WTC11 (cell line): ENCODE measurements around the gene CREG2. TPM values are rescaled to one million over a fixed set of nuclear protein-coding genes. Genes with fewer than 3 reads are reported as not detected.

Experiments used
- ATAC-seq: fragments of 200-7000 bp; cut with Tn5 transposase; 2 replicates; pipeline ENCODE4 v1.10.0; 2021; ENCODE audit warnings: mild to moderate bottlenecking, moderate library complexity
- CTCF ChIA-PET: fragments of 300-600 bp; sonication (Branson Sonifier 250); formaldehyde crosslinking; loops from one replicate; lab custom pipeline; 2021; ENCODE audit warnings: antibody characterized with exemption; lab: Charles Lee
- POLR2A ChIA-PET: fragments of 350-600 bp; sonication (Branson Sonifier 250); formaldehyde crosslinking; loops from one replicate; lab custom pipeline; 2021; ENCODE audit warnings: antibody characterized with exemption; lab: Charles Lee
- DNase-seq: peaks from one replicate; pipeline ENCODE4 v3.0.0; 2021; ENCODE audit warnings: low spot score
- H3K27ac Mint-ChIP-seq: 2 replicates; pipeline ENCODE4 v1.8.0; 2021; ENCODE audit warnings: mixed read lengths
- H3K27me3 Mint-ChIP-seq: 2 replicates; pipeline ENCODE4 v1.8.0; 2021; ENCODE audit warnings: low read depth, mild to moderate bottlenecking, moderate library complexity, mixed read lengths
- H3K36me3 Mint-ChIP-seq: 2 replicates; pipeline ENCODE4 v1.8.0; 2021; ENCODE audit warnings: mixed read lengths
- H3K4me1 Mint-ChIP-seq: 2 replicates; pipeline ENCODE4 v1.8.0; 2022; ENCODE audit warnings: mixed read lengths
- H3K4me3 Mint-ChIP-seq: 2 replicates; pipeline ENCODE4 v1.8.0; 2021; ENCODE audit warnings: mild to moderate bottlenecking, moderate library complexity, mixed read lengths
- H3K9me3 Mint-ChIP-seq: 2 replicates; pipeline ENCODE4 v1.8.0; 2021; ENCODE audit warnings: mixed read lengths
- CREB1 ChIP-seq: sonication (generic); formaldehyde crosslinking; IDR thresholded peaks from 2 replicates; pipeline ENCODE4 v1.8.0; 2023; ENCODE audit warnings: mild to moderate bottlenecking, missing genetic modification reagents
- FOXP1 ChIP-seq: sonication (generic); formaldehyde crosslinking; IDR thresholded peaks from 2 replicates; pipeline ENCODE4 v1.8.0; 2022; ENCODE audit warnings: missing genetic modification reagents, mild to moderate bottlenecking, moderate library complexity, borderline replicate concordance
- GABPB1 ChIP-seq: sonication (generic); formaldehyde crosslinking; IDR thresholded peaks from 2 replicates; pipeline ENCODE4 v1.8.1; 2023; ENCODE audit warnings: mild to moderate bottlenecking, missing genetic modification reagents
- MYBL2 ChIP-seq: sonication (generic); formaldehyde crosslinking; IDR thresholded peaks from 2 replicates; pipeline ENCODE4 v1.8.1; 2023; ENCODE audit warnings: mild to moderate bottlenecking, moderate library complexity, missing genetic modification reagents
- NR1H2 ChIP-seq: sonication (generic); formaldehyde crosslinking; IDR thresholded peaks from 2 replicates; pipeline ENCODE4 v1.9.0; 2021; ENCODE audit warnings: mild to moderate bottlenecking, moderate library complexity, missing genetic modification reagents
- SMAD3 ChIP-seq: sonication (generic); formaldehyde crosslinking; IDR thresholded peaks from 2 replicates; pipeline ENCODE4 v1.8.0; 2022; ENCODE audit warnings: missing genetic modification reagents, mild to moderate bottlenecking, borderline replicate concordance
- SMAD4 ChIP-seq: sonication (generic); formaldehyde crosslinking; IDR thresholded peaks from 2 replicates; pipeline ENCODE4 v1.8.0; 2022; ENCODE audit warnings: mild to moderate bottlenecking, missing genetic modification reagents
- ZBTB21 ChIP-seq: sonication (generic); formaldehyde crosslinking; IDR thresholded peaks from 2 replicates; pipeline ENCODE4 v1.8.1; 2023; ENCODE audit warnings: mild to moderate bottlenecking, missing genetic modification reagents, borderline replicate concordance
- ZNF138 ChIP-seq: sonication (generic); formaldehyde crosslinking; conservative IDR thresholded peaks from 2 replicates; pipeline ENCODE4 v1.8.1; 2022; ENCODE audit warnings: mild to moderate bottlenecking, moderate library complexity, missing genetic modification reagents
- ZNF219 ChIP-seq: sonication (generic); formaldehyde crosslinking; IDR thresholded peaks from 2 replicates; pipeline ENCODE4 v1.8.0; 2023; ENCODE audit warnings: missing genetic modification reagents, mild to moderate bottlenecking, borderline replicate concordance
- ZNF671 ChIP-seq: fragments of 250-450 bp; sonication (Bioruptor Pico); IDR thresholded peaks from 2 replicates; pipeline ENCODE4 v1.8.0; 2021; ENCODE audit warnings: mild to moderate bottlenecking
- total RNA-seq: library from RNA; stranded (reverse); gene quantifications from 3 replicates; pipeline ENCODE4 v1.2.3, GENCODE V29; 2021
- TF ChIP-seq, protein P1 (sequence below): sonication (generic); formaldehyde crosslinking; IDR thresholded peaks from 2 replicates; pipeline ENCODE4 v1.8.0; 2023; ENCODE audit warnings: mild to moderate bottlenecking, missing genetic modification reagents
- TF ChIP-seq, protein P2 (sequence below): sonication (generic); formaldehyde crosslinking; IDR thresholded peaks from 2 replicates; pipeline ENCODE4 v1.8.1; 2022; ENCODE audit warnings: mild to moderate bottlenecking, missing genetic modification reagents, moderate library complexity, borderline replicate concordance
- TF ChIP-seq, protein P3 (sequence below): sonication (generic); formaldehyde crosslinking; IDR thresholded peaks from 2 replicates; pipeline ENCODE4 v1.8.0; 2023; ENCODE audit warnings: missing genetic modification reagents, mild to moderate bottlenecking, borderline replicate concordance
- TF ChIP-seq, protein P4 (sequence below): sonication (generic); formaldehyde crosslinking; IDR thresholded peaks from 2 replicates; pipeline ENCODE4 v1.8.1; 2023; ENCODE audit warnings: mild to moderate bottlenecking, missing genetic modification reagents, moderate library complexity
- TF ChIP-seq, protein P5 (sequence below): sonication (generic); formaldehyde crosslinking; conservative IDR thresholded peaks from 2 replicates; pipeline ENCODE4 v1.8.1; 2022; ENCODE audit warnings: mild to moderate bottlenecking, missing genetic modification reagents
- TF ChIP-seq, protein P6 (sequence below): sonication (generic); formaldehyde crosslinking; IDR thresholded peaks from 2 replicates; pipeline ENCODE4 v1.8.1; 2022; ENCODE audit warnings: low read depth, mild to moderate bottlenecking, moderate library complexity, missing genetic modification reagents, borderline replicate concordance
- TF ChIP-seq, protein P7 (sequence below): fragments of 250-450 bp; sonication (Bioruptor Pico); IDR thresholded peaks from 2 replicates; pipeline ENCODE4 v1.9.0; 2021; ENCODE audit warnings: moderate library complexity, mild to moderate bottlenecking, inconsistent platforms, borderline replicate concordance
- TF ChIP-seq, protein P8 (sequence below): sonication (generic); formaldehyde crosslinking; IDR thresholded peaks from 2 replicates; pipeline ENCODE4 v1.8.1; 2023; ENCODE audit warnings: mild to moderate bottlenecking, missing genetic modification reagents
- TF ChIP-seq, protein P9 (sequence below): sonication (generic); formaldehyde crosslinking; IDR thresholded peaks from 2 replicates; pipeline ENCODE4 v1.8.0; 2022; ENCODE audit warnings: mild to moderate bottlenecking, missing genetic modification reagents

Gene CREG2
- total RNA-seq, 1 experiment from 2014 or later = 1.6 TPM

DNA sequence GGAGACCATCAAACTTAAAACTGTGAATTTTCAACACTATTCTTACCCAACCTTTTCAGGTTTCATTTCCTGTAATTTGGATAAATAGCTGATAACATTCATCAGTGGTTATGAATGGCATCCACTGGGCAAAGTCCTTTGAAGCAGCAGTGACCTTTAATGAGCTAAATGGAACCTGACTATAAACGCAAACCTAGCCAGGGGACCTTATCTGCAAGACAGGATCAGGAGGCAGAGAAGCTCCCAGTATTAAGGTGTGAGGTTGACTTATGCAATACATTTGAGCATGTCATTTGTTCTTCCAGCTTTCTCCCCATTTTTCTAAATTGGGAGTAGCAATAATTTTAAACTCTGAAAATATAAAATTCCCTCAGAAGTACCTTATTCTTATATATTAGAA is 38.4 kb downstream of the CREG2 start (continued):
- TF ChIP-seq, protein P1, sequence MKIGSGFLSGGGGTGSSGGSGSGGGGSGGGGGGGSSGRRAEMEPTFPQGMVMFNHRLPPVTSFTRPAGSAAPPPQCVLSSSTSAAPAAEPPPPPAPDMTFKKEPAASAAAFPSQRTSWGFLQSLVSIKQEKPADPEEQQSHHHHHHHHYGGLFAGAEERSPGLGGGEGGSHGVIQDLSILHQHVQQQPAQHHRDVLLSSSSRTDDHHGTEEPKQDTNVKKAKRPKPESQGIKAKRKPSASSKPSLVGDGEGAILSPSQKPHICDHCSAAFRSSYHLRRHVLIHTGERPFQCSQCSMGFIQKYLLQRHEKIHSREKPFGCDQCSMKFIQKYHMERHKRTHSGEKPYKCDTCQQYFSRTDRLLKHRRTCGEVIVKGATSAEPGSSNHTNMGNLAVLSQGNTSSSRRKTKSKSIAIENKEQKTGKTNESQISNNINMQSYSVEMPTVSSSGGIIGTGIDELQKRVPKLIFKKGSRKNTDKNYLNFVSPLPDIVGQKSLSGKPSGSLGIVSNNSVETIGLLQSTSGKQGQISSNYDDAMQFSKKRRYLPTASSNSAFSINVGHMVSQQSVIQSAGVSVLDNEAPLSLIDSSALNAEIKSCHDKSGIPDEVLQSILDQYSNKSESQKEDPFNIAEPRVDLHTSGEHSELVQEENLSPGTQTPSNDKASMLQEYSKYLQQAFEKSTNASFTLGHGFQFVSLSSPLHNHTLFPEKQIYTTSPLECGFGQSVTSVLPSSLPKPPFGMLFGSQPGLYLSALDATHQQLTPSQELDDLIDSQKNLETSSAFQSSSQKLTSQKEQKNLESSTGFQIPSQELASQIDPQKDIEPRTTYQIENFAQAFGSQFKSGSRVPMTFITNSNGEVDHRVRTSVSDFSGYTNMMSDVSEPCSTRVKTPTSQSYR (CRISPR knock-in tag) = no peak
- TF ChIP-seq, protein P2, sequence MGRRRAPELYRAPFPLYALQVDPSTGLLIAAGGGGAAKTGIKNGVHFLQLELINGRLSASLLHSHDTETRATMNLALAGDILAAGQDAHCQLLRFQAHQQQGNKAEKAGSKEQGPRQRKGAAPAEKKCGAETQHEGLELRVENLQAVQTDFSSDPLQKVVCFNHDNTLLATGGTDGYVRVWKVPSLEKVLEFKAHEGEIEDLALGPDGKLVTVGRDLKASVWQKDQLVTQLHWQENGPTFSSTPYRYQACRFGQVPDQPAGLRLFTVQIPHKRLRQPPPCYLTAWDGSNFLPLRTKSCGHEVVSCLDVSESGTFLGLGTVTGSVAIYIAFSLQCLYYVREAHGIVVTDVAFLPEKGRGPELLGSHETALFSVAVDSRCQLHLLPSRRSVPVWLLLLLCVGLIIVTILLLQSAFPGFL = no peak
- TF ChIP-seq, protein P3, sequence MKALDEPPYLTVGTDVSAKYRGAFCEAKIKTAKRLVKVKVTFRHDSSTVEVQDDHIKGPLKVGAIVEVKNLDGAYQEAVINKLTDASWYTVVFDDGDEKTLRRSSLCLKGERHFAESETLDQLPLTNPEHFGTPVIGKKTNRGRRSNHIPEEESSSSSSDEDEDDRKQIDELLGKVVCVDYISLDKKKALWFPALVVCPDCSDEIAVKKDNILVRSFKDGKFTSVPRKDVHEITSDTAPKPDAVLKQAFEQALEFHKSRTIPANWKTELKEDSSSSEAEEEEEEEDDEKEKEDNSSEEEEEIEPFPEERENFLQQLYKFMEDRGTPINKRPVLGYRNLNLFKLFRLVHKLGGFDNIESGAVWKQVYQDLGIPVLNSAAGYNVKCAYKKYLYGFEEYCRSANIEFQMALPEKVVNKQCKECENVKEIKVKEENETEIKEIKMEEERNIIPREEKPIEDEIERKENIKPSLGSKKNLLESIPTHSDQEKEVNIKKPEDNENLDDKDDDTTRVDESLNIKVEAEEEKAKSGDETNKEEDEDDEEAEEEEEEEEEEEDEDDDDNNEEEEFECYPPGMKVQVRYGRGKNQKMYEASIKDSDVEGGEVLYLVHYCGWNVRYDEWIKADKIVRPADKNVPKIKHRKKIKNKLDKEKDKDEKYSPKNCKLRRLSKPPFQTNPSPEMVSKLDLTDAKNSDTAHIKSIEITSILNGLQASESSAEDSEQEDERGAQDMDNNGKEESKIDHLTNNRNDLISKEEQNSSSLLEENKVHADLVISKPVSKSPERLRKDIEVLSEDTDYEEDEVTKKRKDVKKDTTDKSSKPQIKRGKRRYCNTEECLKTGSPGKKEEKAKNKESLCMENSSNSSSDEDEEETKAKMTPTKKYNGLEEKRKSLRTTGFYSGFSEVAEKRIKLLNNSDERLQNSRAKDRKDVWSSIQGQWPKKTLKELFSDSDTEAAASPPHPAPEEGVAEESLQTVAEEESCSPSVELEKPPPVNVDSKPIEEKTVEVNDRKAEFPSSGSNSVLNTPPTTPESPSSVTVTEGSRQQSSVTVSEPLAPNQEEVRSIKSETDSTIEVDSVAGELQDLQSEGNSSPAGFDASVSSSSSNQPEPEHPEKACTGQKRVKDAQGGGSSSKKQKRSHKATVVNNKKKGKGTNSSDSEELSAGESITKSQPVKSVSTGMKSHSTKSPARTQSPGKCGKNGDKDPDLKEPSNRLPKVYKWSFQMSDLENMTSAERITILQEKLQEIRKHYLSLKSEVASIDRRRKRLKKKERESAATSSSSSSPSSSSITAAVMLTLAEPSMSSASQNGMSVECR (CRISPR knock-in tag) = no peak
- TF ChIP-seq MYBL2 = no peak

DNA sequence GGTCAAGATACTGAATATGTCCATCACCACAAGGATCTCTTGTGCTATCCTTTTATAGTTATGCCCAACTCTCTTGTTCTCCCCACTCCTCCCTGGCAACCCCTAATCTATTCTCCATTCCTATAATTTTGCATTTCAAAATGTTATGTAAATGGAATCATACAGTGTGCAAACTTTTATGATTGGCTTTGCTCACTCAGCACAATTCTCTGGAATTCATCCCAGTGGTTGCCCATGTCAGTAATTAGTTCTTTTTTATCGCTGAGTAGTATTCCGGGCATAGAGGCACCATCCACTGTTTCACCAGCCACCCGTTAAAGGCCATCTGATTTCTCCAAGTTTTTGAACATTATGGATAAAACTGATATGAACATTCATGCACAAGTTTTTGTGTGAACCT is 40.4 kb downstream of the CREG2 start:
- Mint-ChIP-seq H3K9me3 (peaks cover 2% of the 10 kb centered on the region), H3K36me3 (peaks cover 2% of the 10 kb centered on the region; the same call in 1 of the 2 replicates), H3K27ac (no peak overlapping the region), H3K4me3 (no peak overlapping the region), H3K27me3 (peaks cover under 1% of the 10 kb centered on the region; the same call in 1 of the 2 replicates), H3K4me1 (peaks cover 18% of the 10 kb centered on the region)
- TF ChIP-seq SMAD3 (CRISPR knock-in tag) (no peak), ZNF138 (no peak), GABPB1 (CRISPR knock-in tag) (no peak), ZNF219 (CRISPR knock-in tag) (no peak), NR1H2 (CRISPR knock-in tag) (no peak), SMAD4 (CRISPR knock-in tag) (no peak), ZBTB21 (CRISPR knock-in tag) (no peak), FOXP1 (CRISPR knock-in tag) (no peak), ZNF671 (no peak), CREB1 (no peak)
- TF ChIP-seq, protein P4, sequence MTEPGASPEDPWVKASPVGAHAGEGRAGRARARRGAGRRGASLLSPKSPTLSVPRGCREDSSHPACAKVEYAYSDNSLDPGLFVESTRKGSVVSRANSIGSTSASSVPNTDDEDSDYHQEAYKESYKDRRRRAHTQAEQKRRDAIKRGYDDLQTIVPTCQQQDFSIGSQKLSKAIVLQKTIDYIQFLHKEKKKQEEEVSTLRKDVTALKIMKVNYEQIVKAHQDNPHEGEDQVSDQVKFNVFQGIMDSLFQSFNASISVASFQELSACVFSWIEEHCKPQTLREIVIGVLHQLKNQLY (CRISPR knock-in tag) = no peak
- TF ChIP-seq, protein P5, sequence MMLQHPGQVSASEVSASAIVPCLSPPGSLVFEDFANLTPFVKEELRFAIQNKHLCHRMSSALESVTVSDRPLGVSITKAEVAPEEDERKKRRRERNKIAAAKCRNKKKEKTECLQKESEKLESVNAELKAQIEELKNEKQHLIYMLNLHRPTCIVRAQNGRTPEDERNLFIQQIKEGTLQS (CRISPR knock-in tag) = no peak
- TF ChIP-seq, protein P6, sequence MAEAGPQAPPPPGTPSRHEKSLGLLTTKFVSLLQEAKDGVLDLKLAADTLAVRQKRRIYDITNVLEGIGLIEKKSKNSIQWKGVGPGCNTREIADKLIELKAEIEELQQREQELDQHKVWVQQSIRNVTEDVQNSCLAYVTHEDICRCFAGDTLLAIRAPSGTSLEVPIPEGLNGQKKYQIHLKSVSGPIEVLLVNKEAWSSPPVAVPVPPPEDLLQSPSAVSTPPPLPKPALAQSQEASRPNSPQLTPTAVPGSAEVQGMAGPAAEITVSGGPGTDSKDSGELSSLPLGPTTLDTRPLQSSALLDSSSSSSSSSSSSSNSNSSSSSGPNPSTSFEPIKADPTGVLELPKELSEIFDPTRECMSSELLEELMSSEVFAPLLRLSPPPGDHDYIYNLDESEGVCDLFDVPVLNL (CRISPR knock-in tag) = no peak
- TF ChIP-seq, protein P7, sequence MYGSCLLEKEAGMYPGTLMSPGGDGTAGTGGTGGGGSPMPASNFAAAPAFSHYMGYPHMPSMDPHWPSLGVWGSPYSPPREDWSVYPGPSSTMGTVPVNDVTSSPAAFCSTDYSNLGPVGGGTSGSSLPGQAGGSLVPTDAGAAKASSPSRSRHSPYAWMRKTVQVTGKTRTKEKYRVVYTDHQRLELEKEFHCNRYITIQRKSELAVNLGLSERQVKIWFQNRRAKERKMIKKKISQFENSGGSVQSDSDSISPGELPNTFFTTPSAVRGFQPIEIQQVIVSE (CRISPR knock-in tag) = no peak
- TF ChIP-seq, protein P8, sequence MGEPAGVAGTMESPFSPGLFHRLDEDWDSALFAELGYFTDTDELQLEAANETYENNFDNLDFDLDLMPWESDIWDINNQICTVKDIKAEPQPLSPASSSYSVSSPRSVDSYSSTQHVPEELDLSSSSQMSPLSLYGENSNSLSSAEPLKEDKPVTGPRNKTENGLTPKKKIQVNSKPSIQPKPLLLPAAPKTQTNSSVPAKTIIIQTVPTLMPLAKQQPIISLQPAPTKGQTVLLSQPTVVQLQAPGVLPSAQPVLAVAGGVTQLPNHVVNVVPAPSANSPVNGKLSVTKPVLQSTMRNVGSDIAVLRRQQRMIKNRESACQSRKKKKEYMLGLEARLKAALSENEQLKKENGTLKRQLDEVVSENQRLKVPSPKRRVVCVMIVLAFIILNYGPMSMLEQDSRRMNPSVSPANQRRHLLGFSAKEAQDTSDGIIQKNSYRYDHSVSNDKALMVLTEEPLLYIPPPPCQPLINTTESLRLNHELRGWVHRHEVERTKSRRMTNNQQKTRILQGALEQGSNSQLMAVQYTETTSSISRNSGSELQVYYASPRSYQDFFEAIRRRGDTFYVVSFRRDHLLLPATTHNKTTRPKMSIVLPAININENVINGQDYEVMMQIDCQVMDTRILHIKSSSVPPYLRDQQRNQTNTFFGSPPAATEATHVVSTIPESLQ (CRISPR knock-in tag) = no peak
- TF ChIP-seq, protein P9, sequence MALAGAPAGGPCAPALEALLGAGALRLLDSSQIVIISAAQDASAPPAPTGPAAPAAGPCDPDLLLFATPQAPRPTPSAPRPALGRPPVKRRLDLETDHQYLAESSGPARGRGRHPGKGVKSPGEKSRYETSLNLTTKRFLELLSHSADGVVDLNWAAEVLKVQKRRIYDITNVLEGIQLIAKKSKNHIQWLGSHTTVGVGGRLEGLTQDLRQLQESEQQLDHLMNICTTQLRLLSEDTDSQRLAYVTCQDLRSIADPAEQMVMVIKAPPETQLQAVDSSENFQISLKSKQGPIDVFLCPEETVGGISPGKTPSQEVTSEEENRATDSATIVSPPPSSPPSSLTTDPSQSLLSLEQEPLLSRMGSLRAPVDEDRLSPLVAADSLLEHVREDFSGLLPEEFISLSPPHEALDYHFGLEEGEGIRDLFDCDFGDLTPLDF (CRISPR knock-in tag) = no peak
- DNase-seq = no peak
- ChIA-PET CTCF (no interaction called here), POLR2A (no interaction called here)
- ATAC-seq = no peak
